Activated naive CD4-positive, alpha-beta T cell treated with anti-CD3 and anti-CD28 coated beads for 36 hours (primary cell): ENCODE results near the gene ZRANB2. TPM values are rescaled to one million over a fixed set of nuclear protein-coding genes. Genes with fewer than 3 reads are reported as not detected.

Experiments used
- CTCF ChIA-PET: fragments of 350-600 bp; sonication (Branson Sonifier 250); formaldehyde crosslinking; loops from one replicate; lab custom pipeline; 2021; ENCODE audit warnings: antibody characterized with exemption; lab: Charles Lee
- DNase-seq: peaks from one replicate; pipeline ENCODE4 v3.0.0-alpha.2; 2020
- H3K27ac Mint-ChIP-seq: one replicate; pipeline ENCODE4 v1.8.0; 2021; ENCODE audit warnings: mild to moderate bottlenecking, mixed read lengths
- H3K27me3 Mint-ChIP-seq: one replicate; pipeline ENCODE4 v1.8.0; 2021; ENCODE audit warnings: low read depth, mixed read lengths
- H3K36me3 Mint-ChIP-seq: one replicate; pipeline ENCODE4 v1.8.0; 2021; ENCODE audit warnings: low read depth, mixed read lengths
- H3K4me1 Mint-ChIP-seq: one replicate; pipeline ENCODE4 v1.8.0; 2021; ENCODE audit warnings: low read depth, mixed read lengths
- H3K4me3 Mint-ChIP-seq: one replicate; pipeline ENCODE4 v1.8.0; 2021; ENCODE audit warnings: mild to moderate bottlenecking, moderate library complexity, mixed read lengths
- H3K9me3 Mint-ChIP-seq: one replicate; pipeline ENCODE4 v1.8.0; 2021; ENCODE audit warnings: mixed read lengths
- intact Hi-C: fragments of 100-400 bp; cut with micrococcal nuclease; formaldehyde crosslinking; loops from one replicate; pipeline ENCODE4 v1.15.1; 2023
- total RNA-seq, 2 experiments: library from RNA; stranded (reverse); gene quantifications; one replicate each; pipeline ENCODE4 v1.2.3, GENCODE V29; 2021

The ZRANB2 gene
- total RNA-seq: 100 to 1,000 TPM; 107 to 114 TPM

GRCh38 chr1:71080739-71081696, at the start of gene ZRANB2:
Gene ZRANB2 (minus strand): TSS chr1:71081035. CDS start chr1:71080995, 40 bp downstream.
- Mint-ChIP-seq H3K36me3 (peaks cover 12% of the 10 kb centered on the region), H3K27ac (peak within 1 kb of the TSS; percentile 99), H3K4me1 (peaks cover 23% of the 10 kb centered on the region), H3K4me3 (peak within 1 kb of the TSS; percentile 84), H3K27me3 (peaks cover 12% of the 10 kb centered on the region), H3K9me3 (no peaks in the 10 kb centered on the region)
- peak; percentile 93 for DNase-seq
- intact Hi-C loops: loop anchor here (1.0 to 5.0 kb wide), 7 partner anchors 18 to 1204 kb away; partner anchors contain the start of genes ANKRD13C, LRRC40 and SRSF11
- CTCF ChIA-PET: interaction anchor here (0.6 to 1.5 kb wide), 5 partner anchors 12 to 671 kb away, joined by 3 to 5 read pairs (median 4); no protein-coding TSS in a partner anchor

GRCh38 chr1:71128060-71128459, 47.2 kb upstream of the ZRANB2 start:
- no peak for DNase-seq
- peaks cover 5% of the 10 kb centered on the region for H3K36me3 Mint-ChIP-seq
- H3K27ac Mint-ChIP-seq: no peak overlapping the region
- H3K27me3 Mint-ChIP-seq: no peaks in the 10 kb centered on the region
- no peaks in the 10 kb centered on the region for H3K4me1 Mint-ChIP-seq
- peaks cover 50% of the 10 kb centered on the region for H3K9me3 Mint-ChIP-seq
- CTCF ChIA-PET: no interaction called here
- no peak overlapping the region for H3K4me3 Mint-ChIP-seq
- intact Hi-C loops: no loop called here

GRCh38 chr1:71118086-71118485, 37.3 kb upstream of the ZRANB2 start:
- DNase-seq: no peak
- H3K4me3 Mint-ChIP-seq: no peak overlapping the region
- peaks cover 20% of the 10 kb centered on the region for H3K9me3 Mint-ChIP-seq
- H3K27ac Mint-ChIP-seq: no peak overlapping the region
- peaks cover 11% of the 10 kb centered on the region for H3K27me3 Mint-ChIP-seq
- intact Hi-C loops: no loop called here
- peaks cover 2% of the 10 kb centered on the region for H3K36me3 Mint-ChIP-seq
- CTCF ChIA-PET: interaction anchor here (0.7 kb wide), 1 partner anchor 557 kb away, joined by 3 read pairs; no protein-coding TSS in a partner anchor
- no peaks in the 10 kb centered on the region for H3K4me1 Mint-ChIP-seq

- H3K4me3 Mint-ChIP-seq: no peak overlapping the region
- no peaks in the 10 kb centered on the region for H3K4me1 Mint-ChIP-seq
- no peak overlapping the region for H3K27ac Mint-ChIP-seq
- peaks cover 2% of the 10 kb centered on the region for H3K36me3 Mint-ChIP-seq
- intact Hi-C loops: no loop called here
- DNase-seq: no peak
- peaks cover 11% of the 10 kb centered on the region for H3K27me3 Mint-ChIP-seq
- CTCF ChIA-PET: no interaction called here
- H3K9me3 Mint-ChIP-seq: peaks cover 9% of the 10 kb centered on the region
Observed at GRCh38 chr1:71116729-71117128, 35.9 kb upstream of the ZRANB2 start.

GRCh38 chr1:71106658-71107322, 26.0 kb upstream of the ZRANB2 start:
- no peaks in the 10 kb centered on the region for H3K9me3 Mint-ChIP-seq
- no peaks in the 10 kb centered on the region for H3K4me1 Mint-ChIP-seq
- H3K27me3 Mint-ChIP-seq: peaks cover 13% of the 10 kb centered on the region
- CTCF ChIA-PET: no interaction called here
- H3K27ac Mint-ChIP-seq: no peak overlapping the region
- no peak overlapping the region for H3K4me3 Mint-ChIP-seq
- intact Hi-C loops: no loop called here
- no peak for DNase-seq
- H3K36me3 Mint-ChIP-seq: no peaks in the 10 kb centered on the region

- H3K4me3 Mint-ChIP-seq: no peak overlapping the region
- H3K27me3 Mint-ChIP-seq: peaks cover 13% of the 10 kb centered on the region
- DNase-seq: no peak
- no peaks in the 10 kb centered on the region for H3K4me1 Mint-ChIP-seq
- no peak overlapping the region for H3K27ac Mint-ChIP-seq
- H3K36me3 Mint-ChIP-seq: no peaks in the 10 kb centered on the region
- CTCF ChIA-PET: no interaction called here
- intact Hi-C loops: no loop called here
- no peaks in the 10 kb centered on the region for H3K9me3 Mint-ChIP-seq
Observed at GRCh38 chr1:71104417-71104816, 23.6 kb upstream of the ZRANB2 start.

GRCh38 chr1:71101839-71102376, 21.1 kb upstream of the ZRANB2 start:
- H3K27ac Mint-ChIP-seq: no peak overlapping the region
- H3K4me3 Mint-ChIP-seq: no peak overlapping the region
- H3K9me3 Mint-ChIP-seq: no peaks in the 10 kb centered on the region
- intact Hi-C loops: no loop called here
- CTCF ChIA-PET: no interaction called here
- no peaks in the 10 kb centered on the region for H3K4me1 Mint-ChIP-seq
- H3K36me3 Mint-ChIP-seq: no peaks in the 10 kb centered on the region
- H3K27me3 Mint-ChIP-seq: peaks cover 15% of the 10 kb centered on the region
- DNase-seq: no peak

- Mint-ChIP-seq H3K4me1 (no peaks in the 10 kb centered on the region), H3K4me3 (no peak overlapping the region), H3K36me3 (no peaks in the 10 kb centered on the region), H3K27me3 (peaks cover 8% of the 10 kb centered on the region), H3K27ac (no peak overlapping the region), H3K9me3 (no peaks in the 10 kb centered on the region)
- CTCF ChIA-PET: no interaction called here
- intact Hi-C loops: no loop called here
- DNase-seq: no peak
Observed at GRCh38 chr1:71097428-71097827, 16.6 kb upstream of the ZRANB2 start.

- Mint-ChIP-seq H3K4me1 (no peaks in the 10 kb centered on the region), H3K9me3 (no peaks in the 10 kb centered on the region), H3K27me3 (peaks cover 10% of the 10 kb centered on the region), H3K27ac (no peak overlapping the region), H3K36me3 (no peaks in the 10 kb centered on the region), H3K4me3 (no peak overlapping the region)
- CTCF ChIA-PET: no interaction called here
- DNase-seq: no peak
- intact Hi-C loops: loop anchor here (2.0 kb wide), 1 partner anchor 944 kb away; no protein-coding TSS in a partner anchor
Observed at GRCh38 chr1:71094913-71095312, 14.1 kb upstream of the ZRANB2 start.

- Mint-ChIP-seq H3K9me3 (no peaks in the 10 kb centered on the region), H3K27ac (no peak overlapping the region), H3K4me3 (no peak overlapping the region), H3K36me3 (no peaks in the 10 kb centered on the region), H3K27me3 (peaks cover 8% of the 10 kb centered on the region), H3K4me1 (no peaks in the 10 kb centered on the region)
- DNase-seq: no peak
- CTCF ChIA-PET: no interaction called here
- intact Hi-C loops: loop anchor here (2.0 kb wide), 1 partner anchor 945 kb away; no protein-coding TSS in a partner anchor
Observed at GRCh38 chr1:71093938-71094337, 13.1 kb upstream of the ZRANB2 start.

- peaks cover 12% of the 10 kb centered on the region for H3K27me3 Mint-ChIP-seq
- intact Hi-C loops: no loop called here
- DNase-seq: no peak
- H3K36me3 Mint-ChIP-seq: no peaks in the 10 kb centered on the region
- H3K27ac Mint-ChIP-seq: no peak overlapping the region
- CTCF ChIA-PET: no interaction called here
- no peak overlapping the region for H3K4me3 Mint-ChIP-seq
- no peaks in the 10 kb centered on the region for H3K4me1 Mint-ChIP-seq
- no peaks in the 10 kb centered on the region for H3K9me3 Mint-ChIP-seq
Observed at GRCh38 chr1:71089536-71090270, 8.9 kb upstream of the ZRANB2 start.
